ENCODE data around the gene VAMP2.
"Not testable (repeated sequence)": the region's sequence is repeated elsewhere in the genome, so short reads cannot be mapped to it uniquely, and the experiment has no call there.

Gene VAMP2

GRCh38 chr17:8175795-8176196 lies 13.0 kb upstream of the VAMP2 start:
- peak; percentile 28 for DNase-seq

GRCh38 chr17:8173871-8174322 lies 11.1 kb upstream of the VAMP2 start:
- DNase-seq: no peak

- peak; percentile 91 for DNase-seq
Measured at GRCh38 chr17:8173056-8173870, 10.5 kb upstream of the VAMP2 start.

GRCh38 chr17:8170186-8170585 lies 7.4 kb upstream of the VAMP2 start:
- DNase-seq: not testable (repeated sequence)

- no peak for DNase-seq
Measured at GRCh38 chr17:8167526-8167925, 4.8 kb upstream of the VAMP2 start.

GRCh38 chr17:8166731-8167130 lies 4.0 kb upstream of the VAMP2 start:
- DNase-seq: no peak

- no peak for DNase-seq
Measured at GRCh38 chr17:8164815-8165131, 2.0 kb upstream of the VAMP2 start.

- peak; percentile 65 for DNase-seq
Measured at GRCh38 chr17:8163978-8164814, 1.4 kb upstream of the VAMP2 start.

GRCh38 chr17:8162997-8163977 lies 539 bp upstream of the VAMP2 start:
- DNase-seq: peak; percentile 62

GRCh38 chr17:8161289-8162232 lies 1.2 kb downstream of the VAMP2 start:
- DNase-seq: peak; percentile 34

GRCh38 chr17:8160741-8161221 lies 2.0 kb downstream of the VAMP2 start:
- DNase-seq: no peak

- no peak for DNase-seq
Measured at GRCh38 chr17:8160224-8160577, 2.5 kb downstream of the VAMP2 start.

GRCh38 chr17:8159459-8160223 lies 3.1 kb downstream of the VAMP2 start:
- DNase-seq: no peak

- no peak for DNase-seq
Measured at GRCh38 chr17:8159032-8159400, 3.7 kb downstream of the VAMP2 start.

GRCh38 chr17:8158267-8159031 lies 4.3 kb downstream of the VAMP2 start:
- peak; percentile 92 for DNase-seq

GRCh38 chr17:8156246-8156992 lies 6.3 kb downstream of the VAMP2 start:
- DNase-seq: peak; percentile 100

GRCh38 chr17:8155996-8156245 lies 6.8 kb downstream of the VAMP2 start:
- DNase-seq: no peak

- DNase-seq: peak; percentile 43
Measured at GRCh38 chr17:8155231-8155995, 7.3 kb downstream of the VAMP2 start.

All from right hindlimb (tissue), 1 donor.